MM.1S (cell line): ENCODE results near the gene AMACR.
"Not testable (repeated sequence)": the region's sequence is repeated elsewhere in the genome, so short reads cannot be mapped to it uniquely, and the experiment has no call there.

Experiments used
- DNase-seq: peaks from one replicate; pipeline ENCODE4 v3.0.0-alpha.2; 2015
- H2AFZ ChIP-seq: fragments of 300-600 bp; sonication (generic); 2 replicates; pipeline ENCODE4 v1.6.0; 2016; ENCODE audit warnings: antibody characterized with exemption, low read length
- H3F3A ChIP-seq: fragments of 300-600 bp; sonication (generic); 2 replicates; pipeline ENCODE4 v1.6.1; 2016; ENCODE audit warnings: mild to moderate bottlenecking, antibody characterized with exemption, low read length, moderate library complexity, mixed read lengths; ENCODE audit not compliant: insufficient read depth
- H3K27ac ChIP-seq: fragments of 300-600 bp; sonication (generic); 2 replicates; pipeline ENCODE4 v1.5.1; 2016; ENCODE audit warnings: mild to moderate bottlenecking, low read length
- H3K27me3 ChIP-seq: fragments of 300-600 bp; sonication (generic); replicated peaks from 2 replicates; pipeline ENCODE4 v1.6.0; 2016; ENCODE audit warnings: low read length; ENCODE audit not compliant: insufficient read depth
- H3K36me3 ChIP-seq: fragments of 300-600 bp; sonication (generic); replicated peaks from 2 replicates; pipeline ENCODE4 v1.6.1; 2016; ENCODE audit warnings: mild to moderate bottlenecking, low read length, mixed read lengths; ENCODE audit not compliant: insufficient read depth
- H3K4me1 ChIP-seq: fragments of 300-600 bp; sonication (generic); 2 replicates; pipeline ENCODE4 v1.6.1; 2016; ENCODE audit warnings: low read length, mixed read lengths
- H3K4me2 ChIP-seq: fragments of 300-600 bp; sonication (generic); 2 replicates; pipeline ENCODE4 v1.6.0; 2016; ENCODE audit warnings: low read depth, low read length
- H3K4me3 ChIP-seq: fragments of 300-600 bp; sonication (generic); 2 replicates; pipeline ENCODE4 v1.5.1; 2016; ENCODE audit warnings: low read length, mixed read lengths
- H3K79me2 ChIP-seq: fragments of 300-600 bp; sonication (generic); 2 replicates; pipeline ENCODE4 v1.6.1; 2016; ENCODE audit warnings: mixed run types, low read length, mixed read lengths
- H3K9ac ChIP-seq: fragments of 300-600 bp; sonication (generic); 2 replicates; pipeline ENCODE4 v1.6.1; 2016; ENCODE audit warnings: low read length, mixed read lengths
- H3K9me2 ChIP-seq: fragments of 300-600 bp; sonication (generic); replicated peaks from 2 replicates; pipeline ENCODE4 v1.6.1; 2016; ENCODE audit warnings: mild to moderate bottlenecking, low read length, mixed read lengths; ENCODE audit not compliant: insufficient read depth
- H3K9me3 ChIP-seq: fragments of 300-600 bp; sonication (generic); replicated peaks from 2 replicates; pipeline ENCODE4 v1.6.1; 2016; ENCODE audit warnings: mild to moderate bottlenecking, low read length, mixed read lengths; ENCODE audit not compliant: insufficient read depth
- H4K20me1 ChIP-seq: fragments of 300-600 bp; sonication (generic); 2 replicates; pipeline ENCODE4 v1.6.1; 2016; ENCODE audit warnings: mild to moderate bottlenecking, low read length, moderate library complexity, mixed read lengths; ENCODE audit not compliant: insufficient read depth
- CTCF ChIP-seq: fragments of 300-600 bp; sonication (generic); IDR thresholded peaks from 2 replicates; pipeline ENCODE4 v1.5.1; 2016; ENCODE audit warnings: antibody characterized with exemption, low read length, mixed read lengths
- EZH2 ChIP-seq: fragments of 300-600 bp; sonication (generic); optimal IDR thresholded peaks from 2 replicates; pipeline ENCODE3; 2017; ENCODE audit warnings: low read depth, mild to moderate bottlenecking, antibody characterized with exemption, low read length, mixed read lengths
- EZH2phosphoT487 ChIP-seq: fragments of 300-600 bp; sonication (generic); IDR thresholded peaks from 2 replicates; pipeline ENCODE4 v1.6.1; 2018; ENCODE audit warnings: antibody characterized with exemption, low read length

AMACR gene

GRCh38 chr5:34034534-34035327, 26.9 kb upstream of the AMACR start:
- DNase-seq = no peak
- H3K4me1 ChIP-seq = no peaks in the 10 kb centered on the region
- no peaks in the 10 kb centered on the region for H3K79me2 ChIP-seq
- no peaks in the 10 kb centered on the region for H4K20me1 ChIP-seq
- no peak overlapping the region for H3K9ac ChIP-seq
- H3K36me3 ChIP-seq = no peaks in the 10 kb centered on the region
- no peak overlapping the region for H2AFZ ChIP-seq
- no peak overlapping the region for H3K4me3 ChIP-seq
- TF ChIP-seq CTCF (no peak), EZH2 (no peak), EZH2phosphoT487 (no peak)
- H3K27me3 ChIP-seq = no peaks in the 10 kb centered on the region
- H3F3A ChIP-seq = no peaks in the 10 kb centered on the region
- no peak overlapping the region for H3K27ac ChIP-seq
- H3K4me2 ChIP-seq = no peak overlapping the region
- H3K9me2 ChIP-seq = no peaks in the 10 kb centered on the region
- no peaks in the 10 kb centered on the region for H3K9me3 ChIP-seq

- H3K9me3 ChIP-seq = no peaks in the 10 kb centered on the region
- H3K27me3 ChIP-seq = no peaks in the 10 kb centered on the region
These were observed 24.1 kb upstream of the AMACR start for GRCh38 chr5:34031966-34032365.

GRCh38 chr5:34031117-34031516, 23.3 kb upstream of the AMACR start:
- no peaks in the 10 kb centered on the region for H3K79me2 ChIP-seq
- TF ChIP-seq EZH2 = no peak
- no peak for TF ChIP-seq EZH2phosphoT487
- no peak for TF ChIP-seq CTCF
- H3K27me3 ChIP-seq = no peaks in the 10 kb centered on the region
- H3K4me3 ChIP-seq = no peak overlapping the region
- no peak overlapping the region for H3K9ac ChIP-seq
- H3K9me3 ChIP-seq = no peaks in the 10 kb centered on the region
- no peak for DNase-seq
- H3K4me2 ChIP-seq = no peak overlapping the region
- no peak overlapping the region for H3K27ac ChIP-seq
- H3K36me3 ChIP-seq = no peaks in the 10 kb centered on the region
- no peak overlapping the region for H2AFZ ChIP-seq
- H3F3A ChIP-seq = no peaks in the 10 kb centered on the region
- no peaks in the 10 kb centered on the region for H4K20me1 ChIP-seq
- H3K9me2 ChIP-seq = no peaks in the 10 kb centered on the region
- no peaks in the 10 kb centered on the region for H3K4me1 ChIP-seq

More at GRCh38 chr5:34031966-34032365, 24.1 kb upstream of the AMACR start:
- no peaks in the 10 kb centered on the region for H3K79me2 ChIP-seq
- no peaks in the 10 kb centered on the region for H3K36me3 ChIP-seq
- no peak for DNase-seq
- H3K4me3 ChIP-seq = no peak overlapping the region
- H3K9me2 ChIP-seq = no peaks in the 10 kb centered on the region
- H3K4me2 ChIP-seq = no peak overlapping the region
- no peak for TF ChIP-seq CTCF
- TF ChIP-seq EZH2 = no peak
- no peak for TF ChIP-seq EZH2phosphoT487
- no peaks in the 10 kb centered on the region for H3F3A ChIP-seq
- H3K4me1 ChIP-seq = no peaks in the 10 kb centered on the region
- H3K9ac ChIP-seq = no peak overlapping the region
- H2AFZ ChIP-seq = no peak overlapping the region
- no peaks in the 10 kb centered on the region for H4K20me1 ChIP-seq
- H3K27ac ChIP-seq = no peak overlapping the region

GRCh38 chr5:34030585-34030984, 22.7 kb upstream of the AMACR start:
- H3K27ac ChIP-seq, H3K27me3 ChIP-seq, H3K36me3 ChIP-seq, H2AFZ ChIP-seq, H3K9ac ChIP-seq, H3F3A ChIP-seq, H3K9me3 ChIP-seq, H3K4me1 ChIP-seq, H3K79me2 ChIP-seq, H3K9me2 ChIP-seq, H4K20me1 ChIP-seq, H3K4me3 ChIP-seq, DNase-seq, H3K4me2 ChIP-seq: not testable (repeated sequence)
